SK-N-DZ (cell line): Measurements from ENCODE around the gene FAIM. TPM values are rescaled to one million over a fixed set of nuclear protein-coding genes. Genes with fewer than 3 reads are reported as not detected.
A peak's percentile ranks its signal among the peaks of the same experiment; 100 is the strongest.
"Not testable (repeated sequence)": the region's sequence is repeated elsewhere in the genome, so short reads cannot be mapped to it uniquely, and the experiment has no call there.

Source experiments
- DNase-seq: peaks from one replicate; pipeline ENCODE4 v3.0.0-alpha.2; 2015; ENCODE audit warnings: low spot score
- polyA plus RNA-seq, 2 experiments: library from polyadenylated mRNA; depleted of rRNA; stranded (reverse); fragments of >200 nt; gene quantifications; 2 replicates each; pipeline ENCODE4 v1.2.3, GENCODE V29; 2014

The FAIM gene
- 29.3 and 32.8 TPM in 2 replicates for polyA plus RNA-seq (2014; cell fraction: cytosol; rRNA removed)
- polyA plus RNA-seq (2014; cell fraction: nucleus; rRNA removed) = 18.1 and 26.5 TPM in 2 replicates

GRCh38 chr3:138608322-138609135 lies at the start of gene FAIM:
Gene FAIM, plus strand, starts transcription at chr3:138608771. Its CDS starts 10,956 bp downstream, at chr3:138619727.
- DNase-seq = peak; percentile 84

GRCh38 chr3:138559134-138559533 lies 49.4 kb upstream of the FAIM start:
- no peak for DNase-seq

GRCh38 chr3:138560501-138560900 lies 48.1 kb upstream of the FAIM start:
- DNase-seq = no peak

GRCh38 chr3:138562902-138563301 lies 45.7 kb upstream of the FAIM start:
- DNase-seq = not testable (repeated sequence)

- not testable (repeated sequence) for DNase-seq
These were observed 42.3 kb upstream of the FAIM start for GRCh38 chr3:138566293-138566692.

GRCh38 chr3:138567403-138567802 lies 41.2 kb upstream of the FAIM start:
- no peak for DNase-seq

- no peak for DNase-seq
These were observed 39.5 kb upstream of the FAIM start for GRCh38 chr3:138569090-138569489.

- DNase-seq = not testable (repeated sequence)
These were observed 38.9 kb upstream of the FAIM start for GRCh38 chr3:138569624-138570023.

GRCh38 chr3:138573138-138573537 lies 35.4 kb upstream of the FAIM start:
- DNase-seq = no peak

GRCh38 chr3:138578141-138578540 lies 30.4 kb upstream of the FAIM start:
- DNase-seq = no peak

- no peak for DNase-seq
These were observed 29.5 kb upstream of the FAIM start for GRCh38 chr3:138578961-138579574.

GRCh38 chr3:138587374-138587773 lies 21.2 kb upstream of the FAIM start:
- DNase-seq = no peak

GRCh38 chr3:138588445-138588844 lies 20.1 kb upstream of the FAIM start:
- no peak for DNase-seq

- DNase-seq = no peak
These were observed 17.2 kb upstream of the FAIM start for GRCh38 chr3:138591392-138591791.

- peak; percentile 10 for DNase-seq
These were observed 15.0 kb upstream of the FAIM start for GRCh38 chr3:138593488-138594149.

GRCh38 chr3:138594150-138594934 lies 14.2 kb upstream of the FAIM start, which contains the start of gene CEP70:
Gene CEP70, minus strand, starts transcription at chr3:138594260. Its CDS starts 21,333 bp downstream, at chr3:138572927.
- peak; percentile 94 for DNase-seq

GRCh38 chr3:138594935-138595610 lies 13.5 kb upstream of the FAIM start:
- DNase-seq = no peak

GRCh38 chr3:138597186-138597976 lies 11.2 kb upstream of the FAIM start:
- DNase-seq = not testable (repeated sequence)

GRCh38 chr3:138598534-138598933 lies 10.0 kb upstream of the FAIM start:
- DNase-seq = no peak
